Neutrophil (primary cell): ENCODE data around the gene RAD51B.

ENCODE experiments used
- H3K27ac ChIP-seq: fragments of 200-600 bp; sonication (generic); 2 replicates; pipeline ENCODE4 v1.5.1; 2016; ENCODE audit warnings: mild to moderate bottlenecking, moderate library complexity
- H3K27me3 ChIP-seq: fragments of 200-600 bp; sonication (generic); 2 replicates; pipeline ENCODE4 v1.6.0; 2016; ENCODE audit warnings: mild to moderate bottlenecking
- H3K36me3 ChIP-seq: fragments of 200-600 bp; sonication (generic); 2 replicates; pipeline ENCODE4 v1.5.1; 2017
- H3K4me1 ChIP-seq, 2 experiments: fragments of 200-600 bp in 1 of 2; sonication (generic) in 1 of 2; 1 replicate in 1 of 2; 2 replicates in 1 of 2; pipeline versions ENCODE4 v1.5.1 to v1.6.1; 2013 to 2016; ENCODE audit warnings: low read depth in 1 of 2, low read length in 1 of 2, mild to moderate bottlenecking in 1 of 2, moderate library complexity in 1 of 2; ENCODE audit not compliant: control insufficient read depth in 1 of 2, insufficient read depth in 1 of 2
- H3K4me3 ChIP-seq, 2 experiments: fragments of 200-600 bp in 1 of 2; sonication (generic) in 1 of 2; 1 replicate in 1 of 2; 2 replicates in 1 of 2; pipeline ENCODE4 v1.5.1; 2013 to 2016; ENCODE audit warnings: low read depth in 1 of 2, low read length in 1 of 2, mild to moderate bottlenecking in 1 of 2, moderate library complexity in 1 of 2
- H3K9me3 ChIP-seq: fragments of 200-600 bp; sonication (generic); 2 replicates; pipeline ENCODE4 v1.5.1; 2016
- CTCF ChIP-seq: fragments of 200-600 bp; sonication (generic); IDR thresholded peaks from 2 replicates; pipeline ENCODE4 v1.5.1; 2016; ENCODE audit warnings: antibody characterized with exemption

The RAD51B gene

DNA sequence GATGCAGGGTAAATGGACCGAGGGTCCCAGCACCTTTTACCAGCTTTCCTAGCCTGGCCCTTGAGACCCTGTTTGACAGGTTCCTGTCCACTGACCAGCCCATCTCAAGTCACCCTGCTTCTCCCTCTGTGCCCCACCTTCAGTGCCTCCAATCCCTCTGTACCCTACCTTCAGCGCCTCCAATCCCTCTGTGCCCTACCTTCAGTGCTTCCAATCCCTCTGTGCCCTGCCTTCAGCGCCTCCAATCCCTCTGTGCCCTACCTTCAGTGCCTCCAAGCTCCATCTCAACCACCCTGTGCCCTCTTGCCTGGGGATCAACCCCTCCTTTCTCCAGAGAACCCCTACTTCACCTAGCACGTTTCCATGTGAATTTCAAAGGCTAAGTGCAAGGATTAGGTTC, 919.0 kb downstream of the RAD51B start:
- TF ChIP-seq CTCF: no peak
- Histone ChIP-seq H3K4me1 (peaks cover 72 to 79% of the 10 kb centered on the region in 2 experiments), H3K4me3 (no peak overlapping the region), H3K27ac (no peak overlapping the region), H3K27me3 (no peaks in the 10 kb centered on the region), H3K9me3 (no peaks in the 10 kb centered on the region), H3K36me3 (no peaks in the 10 kb centered on the region)

DNA sequence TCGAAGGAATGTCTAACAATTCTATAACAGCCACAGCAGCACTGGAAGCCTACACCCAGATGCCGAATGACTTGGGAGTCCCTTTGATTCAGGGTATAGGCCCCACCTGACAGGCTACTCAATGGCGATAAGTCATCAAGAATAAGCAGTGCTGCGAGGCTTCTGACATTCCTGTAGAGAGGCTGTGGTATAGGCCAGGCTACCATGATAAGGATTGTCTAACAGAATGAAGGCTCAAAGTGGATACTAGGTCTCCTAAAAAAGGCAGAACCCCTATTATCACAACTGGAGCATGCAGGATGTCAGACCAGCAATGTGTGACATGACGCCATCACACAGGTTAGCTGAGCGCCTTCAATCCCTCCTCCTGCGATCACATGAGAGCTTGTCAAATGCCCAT, 920.1 kb downstream of the RAD51B start:
- no peaks in the 10 kb centered on the region for H3K9me3 ChIP-seq
- H3K27ac ChIP-seq: no peak overlapping the region
- peaks cover 61 to 68% of the 10 kb centered on the region in 2 experiments for H3K4me1 ChIP-seq
- no peak for TF ChIP-seq CTCF
- no peaks in the 10 kb centered on the region for H3K36me3 ChIP-seq
- H3K4me3 ChIP-seq: no peak overlapping the region
- peaks cover 10% of the 10 kb centered on the region for H3K27me3 ChIP-seq

GRCh38 chr14:68740788-68741476, 921.4 kb downstream of the RAD51B start:
- TF ChIP-seq CTCF: no peak
- Histone ChIP-seq H3K4me3 (peak overlapping the region in 1 of 2 experiments; percentile 37), H3K4me1 (peaks cover 48 to 55% of the 10 kb centered on the region in 2 experiments), H3K9me3 (no peaks in the 10 kb centered on the region), H3K27ac (peak overlapping the region; percentile 97), H3K27me3 (peaks cover 22% of the 10 kb centered on the region), H3K36me3 (no peaks in the 10 kb centered on the region)

DNA sequence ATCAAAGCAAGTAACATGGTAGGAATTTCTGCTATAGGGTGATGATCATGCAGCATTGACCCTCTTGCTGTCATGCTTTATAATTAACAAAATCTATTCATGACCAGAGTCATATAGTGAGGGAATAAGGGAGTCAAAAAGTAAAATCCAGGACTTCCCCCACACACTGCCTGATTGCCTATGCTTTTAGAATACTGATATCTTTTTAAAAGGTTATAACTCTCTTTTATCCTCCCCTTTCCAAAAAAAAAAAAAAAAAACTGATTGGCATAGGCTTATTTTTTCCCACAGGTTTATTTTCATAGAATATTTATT, 921.9 kb downstream of the RAD51B start:
- Histone ChIP-seq H3K4me1 (peaks cover 43 to 50% of the 10 kb centered on the region in 2 experiments), H3K27ac (peak overlapping the region; percentile 97), H3K4me3 (peak overlapping the region; percentile 12 to 37), H3K36me3 (no peaks in the 10 kb centered on the region), H3K27me3 (peaks cover 27% of the 10 kb centered on the region), H3K9me3 (no peaks in the 10 kb centered on the region)
- TF ChIP-seq CTCF: no peak

DNA sequence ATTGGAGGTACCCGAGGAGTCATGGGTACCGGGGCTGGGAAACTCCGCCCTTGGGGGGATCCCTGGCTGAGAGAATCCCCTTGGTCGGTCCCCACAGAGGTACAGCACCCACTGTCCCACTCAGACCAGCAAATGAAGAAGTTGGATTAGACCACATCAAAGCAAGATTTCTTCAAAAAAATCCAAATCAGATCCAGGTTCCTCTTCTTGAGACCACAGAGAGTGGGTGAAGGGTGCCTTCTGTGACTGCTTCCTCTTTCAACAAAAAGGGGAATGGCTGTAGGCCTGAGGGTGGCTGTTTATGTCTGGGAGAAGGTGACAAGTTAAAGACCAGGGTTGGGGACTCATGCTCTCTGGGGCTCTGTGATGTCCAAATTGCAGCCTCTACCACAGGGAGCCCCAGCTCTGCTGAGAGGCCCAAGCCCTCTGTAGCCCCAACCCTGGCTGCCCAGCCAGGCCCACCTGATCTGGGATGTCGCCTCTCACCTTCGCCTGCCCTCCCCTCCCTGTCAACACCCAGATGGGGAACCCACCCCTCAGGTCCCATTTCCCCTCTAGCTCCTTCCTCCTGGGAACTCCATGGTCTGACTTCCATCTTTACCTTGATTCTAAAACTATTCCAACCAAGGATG, 922.4 kb downstream of the RAD51B start:
- H3K4me1 ChIP-seq: peaks cover 38 to 45% of the 10 kb centered on the region in 2 experiments
- peak overlapping the region; percentile 97 for H3K27ac ChIP-seq
- no peaks in the 10 kb centered on the region for H3K36me3 ChIP-seq
- TF ChIP-seq CTCF: no peak
- peaks cover 30% of the 10 kb centered on the region for H3K27me3 ChIP-seq
- no peaks in the 10 kb centered on the region for H3K9me3 ChIP-seq
- peak overlapping the region; percentile 12 to 37 for H3K4me3 ChIP-seq
